GM21390 (cell line): Measurements from ENCODE around the gene CARD11.

Experiments used
- ATAC-seq: cut with Tn5 transposase; IDR thresholded peaks from one replicate; pipeline ENCODE4 v1.9.1; 2021; ENCODE audit not compliant: unreplicated experiment

The CARD11 gene

GRCh38 chr7:2912684-2913439 is 130.8 kb downstream of the CARD11 start:
- ATAC-seq = no peak

GRCh38 chr7:2911466-2911865 is 132.2 kb downstream of the CARD11 start:
- ATAC-seq = no peak

GRCh38 chr7:2909471-2910039 is 134.1 kb downstream of the CARD11 start:
- no peak for ATAC-seq

- no peak for ATAC-seq
These were observed 134.6 kb downstream of the CARD11 start for GRCh38 chr7:2909043-2909442.

GRCh38 chr7:2908103-2908683 is 135.5 kb downstream of the CARD11 start:
- no peak for ATAC-seq

- ATAC-seq = no peak
These were observed 137.3 kb downstream of the CARD11 start for GRCh38 chr7:2906197-2906931.

GRCh38 chr7:2905500-2905899 is 138.2 kb downstream of the CARD11 start:
- ATAC-seq = no peak

GRCh38 chr7:2905027-2905426 is 138.6 kb downstream of the CARD11 start:
- ATAC-seq = no peak

- no peak for ATAC-seq
These were observed 139.5 kb downstream of the CARD11 start for GRCh38 chr7:2904202-2904601.

- no peak for ATAC-seq
These were observed 139.9 kb downstream of the CARD11 start for GRCh38 chr7:2903682-2904162.

- ATAC-seq = no peak
These were observed 146.6 kb downstream of the CARD11 start for GRCh38 chr7:2897023-2897422.

GRCh38 chr7:2896131-2896530 is 147.5 kb downstream of the CARD11 start:
- no peak for ATAC-seq

GRCh38 chr7:2894118-2894940 is 149.3 kb downstream of the CARD11 start:
- peak; percentile 70 for ATAC-seq

- peak; percentile 28 for ATAC-seq
These were observed 150.2 kb downstream of the CARD11 start for GRCh38 chr7:2893411-2893861.

GRCh38 chr7:2892549-2892948 is 151.1 kb downstream of the CARD11 start:
- ATAC-seq = no peak

- ATAC-seq = no peak
These were observed 155.9 kb downstream of the CARD11 start for GRCh38 chr7:2887816-2888215.

GRCh38 chr7:2886900-2887299 is 156.8 kb downstream of the CARD11 start:
- ATAC-seq = peak; percentile 54

GRCh38 chr7:2886391-2886790 is 157.3 kb downstream of the CARD11 start:
- ATAC-seq = no peak

- no peak for ATAC-seq
These were observed 159.5 kb downstream of the CARD11 start for GRCh38 chr7:2884161-2884560.

GRCh38 chr7:2883101-2883500 is 160.6 kb downstream of the CARD11 start:
- ATAC-seq = no peak

GRCh38 chr7:2882111-2882510 is 161.6 kb downstream of the CARD11 start:
- no peak for ATAC-seq
